ENCODE data around the gene FAT4. TPM values are rescaled to one million over a fixed set of nuclear protein-coding genes. Genes with fewer than 3 reads are reported as not detected.

The FAT4 gene
- polyA plus RNA-seq, 1 donor from 2014 or later = 5.6 TPM

DNA sequence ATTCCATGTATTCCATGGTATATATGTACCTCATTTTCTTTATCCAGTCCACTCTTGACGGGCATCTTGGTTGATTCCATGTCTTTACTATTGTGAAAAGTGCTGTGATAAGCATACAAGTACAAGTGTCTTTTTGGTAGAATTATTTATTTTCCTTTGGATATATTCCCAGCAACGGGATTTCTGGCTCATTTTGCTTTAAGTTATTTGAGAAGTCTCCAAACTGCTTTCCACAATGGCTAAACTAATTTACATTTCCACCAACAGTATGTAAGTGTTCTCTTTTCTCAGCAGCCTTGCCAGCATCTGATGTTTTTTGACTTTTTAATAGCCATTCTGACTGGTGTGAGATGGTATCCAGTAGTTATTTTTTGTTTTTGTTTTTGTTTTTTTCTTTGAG lies 17.6 kb upstream of the FAT4 start:
- Histone ChIP-seq H4K20me1 (ENCODE audit: insufficient read depth) (no peaks in the 10 kb centered on the region), H3K27me3 (ENCODE audit: insufficient read depth, low read depth, low read length) (no peaks in the 10 kb centered on the region), H3K9ac (ENCODE audit: low read length) (no peak overlapping the region), H3F3A (ENCODE audit: insufficient read depth, low read length, poor library complexity, severe bottlenecking) (no peaks in the 10 kb centered on the region), H3K4me3 (ENCODE audit: low read length) (no peak overlapping the region), H3K27ac (ENCODE audit: low read length) (no peak overlapping the region), H3K79me2 (replicated peaks; ENCODE audit: insufficient read depth, low read length) (no peaks in the 10 kb centered on the region), H3K9me2 (ENCODE audit: insufficient read depth, low read length) (no peaks in the 10 kb centered on the region), H2AFZ (ENCODE audit: low read depth, low read length) (no peak overlapping the region), H3K4me2 (ENCODE audit: low read length) (no peak overlapping the region), H3K36me3 (ENCODE audit: insufficient read depth, low read length) (no peaks in the 10 kb centered on the region), H3K9me3 (ENCODE audit: low read length) (no peaks in the 10 kb centered on the region)
- TF ChIP-seq EP300 (conservative IDR thresholded peaks at IDR 0.05; ENCODE audit: poor library complexity, severe bottlenecking) = no peak
- TF ChIP-seq, protein P1, sequence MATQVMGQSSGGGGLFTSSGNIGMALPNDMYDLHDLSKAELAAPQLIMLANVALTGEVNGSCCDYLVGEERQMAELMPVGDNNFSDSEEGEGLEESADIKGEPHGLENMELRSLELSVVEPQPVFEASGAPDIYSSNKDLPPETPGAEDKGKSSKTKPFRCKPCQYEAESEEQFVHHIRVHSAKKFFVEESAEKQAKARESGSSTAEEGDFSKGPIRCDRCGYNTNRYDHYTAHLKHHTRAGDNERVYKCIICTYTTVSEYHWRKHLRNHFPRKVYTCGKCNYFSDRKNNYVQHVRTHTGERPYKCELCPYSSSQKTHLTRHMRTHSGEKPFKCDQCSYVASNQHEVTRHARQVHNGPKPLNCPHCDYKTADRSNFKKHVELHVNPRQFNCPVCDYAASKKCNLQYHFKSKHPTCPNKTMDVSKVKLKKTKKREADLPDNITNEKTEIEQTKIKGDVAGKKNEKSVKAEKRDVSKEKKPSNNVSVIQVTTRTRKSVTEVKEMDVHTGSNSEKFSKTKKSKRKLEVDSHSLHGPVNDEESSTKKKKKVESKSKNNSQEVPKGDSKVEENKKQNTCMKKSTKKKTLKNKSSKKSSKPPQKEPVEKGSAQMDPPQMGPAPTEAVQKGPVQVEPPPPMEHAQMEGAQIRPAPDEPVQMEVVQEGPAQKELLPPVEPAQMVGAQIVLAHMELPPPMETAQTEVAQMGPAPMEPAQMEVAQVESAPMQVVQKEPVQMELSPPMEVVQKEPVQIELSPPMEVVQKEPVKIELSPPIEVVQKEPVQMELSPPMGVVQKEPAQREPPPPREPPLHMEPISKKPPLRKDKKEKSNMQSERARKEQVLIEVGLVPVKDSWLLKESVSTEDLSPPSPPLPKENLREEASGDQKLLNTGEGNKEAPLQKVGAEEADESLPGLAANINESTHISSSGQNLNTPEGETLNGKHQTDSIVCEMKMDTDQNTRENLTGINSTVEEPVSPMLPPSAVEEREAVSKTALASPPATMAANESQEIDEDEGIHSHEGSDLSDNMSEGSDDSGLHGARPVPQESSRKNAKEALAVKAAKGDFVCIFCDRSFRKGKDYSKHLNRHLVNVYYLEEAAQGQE (IDR thresholded peaks at IDR 0.05; ENCODE audit: borderline replicate concordance) = no peak
- TF ChIP-seq RAD21 (conservative IDR thresholded peaks at IDR 0.05) = no peak

DNA sequence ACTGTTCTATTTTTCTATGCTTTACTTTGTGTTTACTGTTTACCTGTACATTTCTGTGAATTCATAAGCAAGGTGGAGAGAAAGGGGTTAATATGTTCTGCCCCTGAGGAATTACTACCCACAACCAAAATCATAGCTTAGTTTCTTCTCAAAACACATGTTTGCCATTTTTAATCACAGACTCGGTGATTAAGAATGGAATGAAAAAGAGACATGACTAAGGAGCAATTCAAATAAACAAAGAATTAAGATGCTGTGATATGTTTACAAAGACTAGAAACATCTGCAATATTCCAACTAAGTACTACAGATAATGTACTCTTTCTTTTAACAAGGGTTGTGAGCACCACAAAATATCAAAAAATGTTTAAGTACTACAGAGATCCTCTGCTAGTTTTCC lies 11.7 kb upstream of the FAT4 start:
- Histone ChIP-seq H3K9me3 (ENCODE audit: low read length) (no peaks in the 10 kb centered on the region), H2AFZ (ENCODE audit: low read depth, low read length) (no peak overlapping the region), H3K27me3 (ENCODE audit: insufficient read depth, low read depth, low read length) (no peaks in the 10 kb centered on the region), H4K20me1 (ENCODE audit: insufficient read depth) (no peaks in the 10 kb centered on the region), H3F3A (ENCODE audit: insufficient read depth, low read length, poor library complexity, severe bottlenecking) (no peaks in the 10 kb centered on the region), H3K4me3 (ENCODE audit: low read length) (no peak overlapping the region), H3K9ac (ENCODE audit: low read length) (no peak overlapping the region), H3K36me3 (ENCODE audit: insufficient read depth, low read length) (no peaks in the 10 kb centered on the region), H3K9me2 (ENCODE audit: insufficient read depth, low read length) (no peaks in the 10 kb centered on the region), H3K79me2 (replicated peaks; ENCODE audit: insufficient read depth, low read length) (no peaks in the 10 kb centered on the region), H3K4me2 (ENCODE audit: low read length) (no peak overlapping the region), H3K27ac (ENCODE audit: low read length) (no peak overlapping the region)
- TF ChIP-seq, protein P1 (IDR thresholded peaks at IDR 0.05; ENCODE audit: borderline replicate concordance) = no peak
- TF ChIP-seq SMC3 (conservative IDR thresholded peaks at IDR 0.05; ENCODE audit: poor library complexity) (no peak), POLR2AphosphoS5 (IDR thresholded peaks at IDR 0.05) (no peak), EZH2 (IDR thresholded peaks at IDR 0.05; ENCODE audit: borderline replicate concordance, insufficient read depth, low read length, poor library complexity, severe bottlenecking) (no peak), EP300 (conservative IDR thresholded peaks at IDR 0.05; ENCODE audit: poor library complexity, severe bottlenecking) (no peak), RAD21 (conservative IDR thresholded peaks at IDR 0.05) (no peak), MXI1 (conservative IDR thresholded peaks at IDR 0.05; ENCODE audit: poor library complexity, severe bottlenecking) (no peak), TAF1 (IDR thresholded peaks at IDR 0.05; ENCODE audit: low read depth) (no peak)
- TF ChIP-seq, protein P2, sequence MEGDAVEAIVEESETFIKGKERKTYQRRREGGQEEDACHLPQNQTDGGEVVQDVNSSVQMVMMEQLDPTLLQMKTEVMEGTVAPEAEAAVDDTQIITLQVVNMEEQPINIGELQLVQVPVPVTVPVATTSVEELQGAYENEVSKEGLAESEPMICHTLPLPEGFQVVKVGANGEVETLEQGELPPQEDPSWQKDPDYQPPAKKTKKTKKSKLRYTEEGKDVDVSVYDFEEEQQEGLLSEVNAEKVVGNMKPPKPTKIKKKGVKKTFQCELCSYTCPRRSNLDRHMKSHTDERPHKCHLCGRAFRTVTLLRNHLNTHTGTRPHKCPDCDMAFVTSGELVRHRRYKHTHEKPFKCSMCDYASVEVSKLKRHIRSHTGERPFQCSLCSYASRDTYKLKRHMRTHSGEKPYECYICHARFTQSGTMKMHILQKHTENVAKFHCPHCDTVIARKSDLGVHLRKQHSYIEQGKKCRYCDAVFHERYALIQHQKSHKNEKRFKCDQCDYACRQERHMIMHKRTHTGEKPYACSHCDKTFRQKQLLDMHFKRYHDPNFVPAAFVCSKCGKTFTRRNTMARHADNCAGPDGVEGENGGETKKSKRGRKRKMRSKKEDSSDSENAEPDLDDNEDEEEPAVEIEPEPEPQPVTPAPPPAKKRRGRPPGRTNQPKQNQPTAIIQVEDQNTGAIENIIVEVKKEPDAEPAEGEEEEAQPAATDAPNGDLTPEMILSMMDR (IDR thresholded peaks at IDR 0.05; ENCODE audit: poor library complexity, severe bottlenecking) = no peak
